Measurements from ENCODE around the gene SOST.

- TF ChIP-seq EZH2 (IDR thresholded peaks at IDR 0.05; ENCODE audit: insufficient read depth, poor library complexity, severe bottlenecking): no peak
- no peak for TF ChIP-seq EZH2phosphoT487 (IDR thresholded peaks at IDR 0.05; ENCODE audit: insufficient read depth, low read depth)
These were observed 20.8 kb upstream of the SOST start for GRCh38 chr17:43779145-43780125.
